ENCODE measurements around the gene ELAVL1. TPM values are rescaled to one million over a fixed set of nuclear protein-coding genes. Genes with fewer than 3 reads are reported as not detected.
"Not testable (repeated sequence)": the region's sequence is repeated elsewhere in the genome, so short reads cannot be mapped to it uniquely, and the experiment has no call there.

ELAVL1 gene
- total and polyA plus RNA-seq, 2 experiments from 2014 or later: 81.6 to 143 TPM

- TF ChIP-seq ZNF462 (CRISPR knock-in tag; IDR thresholded peaks at IDR 0.05) (no peak), EZH2 (IDR thresholded peaks at IDR 0.05; ENCODE audit: low read depth, unreplicated experiment) (no peak)
Observed at GRCh38 chr19:8025316-8025715, 19.9 kb upstream of the ELAVL1 start (continued).

DNA sequence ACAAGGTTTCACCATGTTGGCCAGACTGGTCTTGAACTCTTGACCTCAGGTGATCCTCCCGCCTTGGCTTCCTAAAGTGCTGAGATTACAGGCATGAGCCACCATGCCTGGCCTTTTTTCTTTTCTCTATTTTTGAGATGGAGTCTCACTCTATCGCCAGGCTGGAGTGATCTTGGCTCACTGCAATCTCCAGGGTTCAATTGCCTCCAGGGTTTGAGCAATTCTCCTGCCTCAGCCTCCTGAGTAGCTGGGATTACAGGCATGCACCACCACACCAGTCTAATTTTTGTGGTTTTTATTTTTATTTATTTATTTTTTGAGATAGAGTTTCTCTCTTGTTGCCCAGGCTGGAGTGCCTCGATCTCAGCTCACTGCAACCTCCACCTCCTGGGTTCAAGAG lies 18.8 kb upstream of the ELAVL1 start:
- not testable (repeated sequence) for H3K4me1 ChIP-seq (ENCODE audit: insufficient read depth); H3K4me2 ChIP-seq; H3K9me2 ChIP-seq (ENCODE audit: insufficient read depth); H4K20me1 ChIP-seq (replicated peaks; ENCODE audit: insufficient read depth); H3K4me3 ChIP-seq; H3K4me1 Mint-ChIP-seq; H3K4me3 Mint-ChIP-seq; H3K79me2 ChIP-seq (replicated peaks; ENCODE audit: insufficient read depth); H3F3A ChIP-seq (replicated peaks; ENCODE audit: low read depth); H3K27ac ChIP-seq (ENCODE audit: low read depth); DNase-seq (ENCODE audit: low spot score); ATAC-seq; H3K36me3 ChIP-seq (ENCODE audit: insufficient read depth); H3K9me3 Mint-ChIP-seq; H2AFZ ChIP-seq; H3K36me3 Mint-ChIP-seq (ENCODE audit: low read depth); H3K27ac Mint-ChIP-seq; H3K27me3 ChIP-seq (ENCODE audit: insufficient read depth)
- peaks cover 15% of the 10 kb centered on the region for H3K27me3 Mint-ChIP-seq (ENCODE audit: insufficient read depth, low read depth, poor library complexity)

DNA sequence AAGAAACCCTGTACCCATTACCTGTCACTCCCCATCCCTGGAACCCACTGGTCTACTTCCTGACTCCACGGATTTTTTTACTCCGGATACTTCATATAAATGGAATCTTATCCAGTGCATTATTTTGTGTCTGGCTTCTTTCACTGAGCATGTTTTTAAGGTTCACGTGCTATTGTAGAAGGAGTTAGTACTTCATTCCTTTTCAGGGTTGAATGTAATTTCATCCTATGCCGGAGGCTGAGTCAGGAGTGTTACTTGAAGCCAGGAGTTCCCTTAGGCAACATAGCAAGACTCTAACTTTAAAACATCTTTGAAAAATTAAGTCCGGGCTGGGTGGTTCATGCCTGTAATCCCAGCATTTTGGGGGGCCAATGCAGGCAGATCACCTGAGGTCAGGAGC lies 17.9 kb upstream of the ELAVL1 start:
- Histone ChIP-seq H3K27me3 (ENCODE audit: insufficient read depth) (no peaks in the 10 kb centered on the region), H3K4me2 (no peak overlapping the region), H3F3A (replicated peaks; ENCODE audit: low read depth) (no peaks in the 10 kb centered on the region), H2AFZ (no peak overlapping the region), H3K9me2 (ENCODE audit: insufficient read depth) (no peaks in the 10 kb centered on the region), H3K79me2 (replicated peaks; ENCODE audit: insufficient read depth) (no peaks in the 10 kb centered on the region), H3K36me3 (ENCODE audit: insufficient read depth) (no peaks in the 10 kb centered on the region), H3K27ac (ENCODE audit: low read depth) (no peak overlapping the region), H4K20me1 (replicated peaks; ENCODE audit: insufficient read depth) (no peaks in the 10 kb centered on the region), H3K4me3 (no peak overlapping the region), H3K4me1 (ENCODE audit: insufficient read depth) (no peaks in the 10 kb centered on the region)
- peaks cover 3% of the 10 kb centered on the region; the same call in 1 of the 3 replicates for H3K9me3 Mint-ChIP-seq
- H3K4me3 Mint-ChIP-seq: no peak overlapping the region
- H3K27ac Mint-ChIP-seq: no peak overlapping the region
- no peak for ATAC-seq
- H3K27me3 Mint-ChIP-seq (ENCODE audit: insufficient read depth, low read depth, poor library complexity): peaks cover 13% of the 10 kb centered on the region
- peaks cover under 1% of the 10 kb centered on the region; the same call in 1 of the 3 replicates for H3K4me1 Mint-ChIP-seq
- no peaks in the 10 kb centered on the region for H3K36me3 Mint-ChIP-seq (ENCODE audit: low read depth)
- no peak for DNase-seq (ENCODE audit: low spot score)
- TF ChIP-seq EZH2 (IDR thresholded peaks at IDR 0.05; ENCODE audit: low read depth, unreplicated experiment) (no peak), ZNF331 (CRISPR knock-in tag; IDR thresholded peaks at IDR 0.05; ENCODE audit: low read depth) (no peak), JUNB (IDR thresholded peaks at IDR 0.05; ENCODE audit: unreplicated experiment) (no peak), POLR2AphosphoS5 (IDR thresholded peaks at IDR 0.05; ENCODE audit: low read depth) (no peak), ETS1 (IDR thresholded peaks at IDR 0.05) (no peak)
- TF ChIP-seq, protein P1, sequence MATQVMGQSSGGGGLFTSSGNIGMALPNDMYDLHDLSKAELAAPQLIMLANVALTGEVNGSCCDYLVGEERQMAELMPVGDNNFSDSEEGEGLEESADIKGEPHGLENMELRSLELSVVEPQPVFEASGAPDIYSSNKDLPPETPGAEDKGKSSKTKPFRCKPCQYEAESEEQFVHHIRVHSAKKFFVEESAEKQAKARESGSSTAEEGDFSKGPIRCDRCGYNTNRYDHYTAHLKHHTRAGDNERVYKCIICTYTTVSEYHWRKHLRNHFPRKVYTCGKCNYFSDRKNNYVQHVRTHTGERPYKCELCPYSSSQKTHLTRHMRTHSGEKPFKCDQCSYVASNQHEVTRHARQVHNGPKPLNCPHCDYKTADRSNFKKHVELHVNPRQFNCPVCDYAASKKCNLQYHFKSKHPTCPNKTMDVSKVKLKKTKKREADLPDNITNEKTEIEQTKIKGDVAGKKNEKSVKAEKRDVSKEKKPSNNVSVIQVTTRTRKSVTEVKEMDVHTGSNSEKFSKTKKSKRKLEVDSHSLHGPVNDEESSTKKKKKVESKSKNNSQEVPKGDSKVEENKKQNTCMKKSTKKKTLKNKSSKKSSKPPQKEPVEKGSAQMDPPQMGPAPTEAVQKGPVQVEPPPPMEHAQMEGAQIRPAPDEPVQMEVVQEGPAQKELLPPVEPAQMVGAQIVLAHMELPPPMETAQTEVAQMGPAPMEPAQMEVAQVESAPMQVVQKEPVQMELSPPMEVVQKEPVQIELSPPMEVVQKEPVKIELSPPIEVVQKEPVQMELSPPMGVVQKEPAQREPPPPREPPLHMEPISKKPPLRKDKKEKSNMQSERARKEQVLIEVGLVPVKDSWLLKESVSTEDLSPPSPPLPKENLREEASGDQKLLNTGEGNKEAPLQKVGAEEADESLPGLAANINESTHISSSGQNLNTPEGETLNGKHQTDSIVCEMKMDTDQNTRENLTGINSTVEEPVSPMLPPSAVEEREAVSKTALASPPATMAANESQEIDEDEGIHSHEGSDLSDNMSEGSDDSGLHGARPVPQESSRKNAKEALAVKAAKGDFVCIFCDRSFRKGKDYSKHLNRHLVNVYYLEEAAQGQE (IDR thresholded peaks at IDR 0.05; ENCODE audit: unreplicated experiment): no peak
